ENCODE measurements around the gene PYGO2.

PYGO2 gene

DNA sequence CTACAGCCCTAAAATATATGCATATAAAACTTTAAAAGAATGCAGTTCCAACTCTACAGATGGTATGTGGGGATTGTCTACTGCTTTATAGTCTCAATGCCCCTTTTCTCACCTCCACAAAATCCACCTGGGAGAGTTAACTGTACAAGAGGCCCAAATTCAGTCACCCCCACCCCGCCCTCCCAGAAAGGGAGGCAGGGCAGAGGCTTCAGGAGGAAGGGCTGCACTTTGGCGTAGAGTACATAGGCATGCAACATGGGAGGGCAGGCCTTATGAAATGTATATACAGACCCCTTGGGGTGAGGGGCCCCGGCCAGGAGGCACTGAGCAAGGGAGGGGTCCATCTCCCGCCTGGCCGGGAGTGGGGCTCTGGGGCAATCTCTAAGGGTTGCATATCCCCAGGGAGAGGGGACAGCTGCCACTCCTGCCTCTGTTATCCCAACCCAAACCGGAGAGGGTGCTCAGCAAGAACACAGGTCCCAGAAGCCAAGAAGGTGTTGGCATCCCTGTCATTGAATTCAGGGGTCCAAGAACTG, 1.3 kb upstream of the PYGO2 start:
- no peak for DNase-seq (ENCODE audit: low read depth in 2 of 2)

DNA sequence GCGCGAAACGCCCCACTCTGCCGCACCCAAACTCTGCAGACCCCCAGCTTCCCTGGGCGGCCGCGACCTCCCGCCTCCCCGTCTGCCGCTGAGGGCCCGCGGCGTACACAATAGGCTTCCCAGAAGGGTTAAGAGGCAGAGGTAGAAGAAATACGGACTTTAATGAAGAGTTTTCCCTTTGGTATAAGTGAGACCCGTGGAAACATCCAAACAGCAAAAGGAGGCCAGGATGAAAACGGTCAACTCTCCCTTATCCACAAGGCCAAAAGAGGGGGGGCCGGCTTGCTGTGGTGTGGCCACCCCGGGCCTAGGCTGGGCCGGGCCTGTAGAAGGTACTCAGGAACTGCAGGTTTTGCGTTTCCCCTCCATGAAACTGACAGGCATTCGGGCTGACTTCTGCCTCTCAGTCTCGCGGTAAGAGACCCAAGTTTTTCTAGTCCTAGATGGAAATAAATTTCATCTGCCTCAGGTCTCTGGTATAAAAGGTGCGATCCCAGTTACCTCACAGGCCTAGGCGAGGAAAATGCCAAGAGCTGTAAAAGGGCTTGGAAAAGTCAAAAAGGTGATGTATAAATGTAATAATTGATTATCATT, 671 bp upstream of the PYGO2 start:
- no peak for DNase-seq (ENCODE audit: low read depth in 2 of 2)

DNA sequence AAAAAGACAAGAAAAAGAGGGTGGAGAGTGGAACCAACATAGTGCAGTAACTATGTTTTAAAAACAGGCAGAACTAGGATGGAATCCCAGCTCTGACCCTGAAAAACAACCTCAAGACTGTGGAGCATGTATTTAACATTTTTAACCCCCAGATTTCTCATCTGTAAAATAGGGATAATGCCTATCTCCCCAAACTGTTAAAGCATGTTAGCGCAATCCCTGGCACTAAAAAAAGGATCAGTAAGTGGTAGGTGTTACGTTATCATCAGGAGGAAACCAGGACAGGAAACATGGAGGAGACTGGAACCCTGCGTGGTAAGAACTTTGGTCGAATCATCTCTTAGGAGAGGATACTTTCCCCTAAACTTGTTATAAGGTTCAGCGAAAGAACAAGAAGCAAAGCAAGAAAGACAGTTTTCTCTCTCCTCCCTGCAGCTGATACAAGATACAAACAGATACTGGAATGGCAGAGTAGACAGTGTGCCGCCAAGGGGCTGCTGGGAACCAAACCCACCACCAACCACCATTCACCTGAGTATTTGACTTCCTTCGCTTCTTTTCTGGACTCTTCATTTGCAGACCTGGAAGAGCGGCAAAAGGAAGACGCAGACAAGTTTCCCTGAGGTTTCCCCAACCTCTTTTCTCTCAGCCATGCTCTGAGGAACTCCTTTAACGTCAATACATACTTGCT, 991 bp downstream of the PYGO2 start:
- DNase-seq (ENCODE audit: low read depth in 2 of 2): no peak

DNA sequence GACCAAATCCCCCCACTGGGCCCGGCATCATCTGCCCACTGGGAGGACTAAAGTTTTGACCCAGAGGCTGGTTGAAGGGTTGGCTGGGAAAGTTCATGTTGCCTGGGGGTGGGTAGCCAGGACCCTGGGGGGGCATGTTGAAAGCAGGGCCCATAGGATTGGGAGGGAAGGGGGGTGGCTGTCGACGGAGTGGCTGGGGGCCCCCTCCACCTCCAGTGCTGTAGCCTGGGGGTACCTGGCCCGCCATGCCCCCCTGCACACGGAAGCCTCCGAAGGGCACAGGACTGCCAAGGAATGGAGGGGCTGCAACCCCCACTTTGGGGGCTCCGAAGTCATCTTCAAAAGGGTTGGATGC, 2.2 kb downstream of the PYGO2 start:
- no peak for DNase-seq (ENCODE audit: low read depth in 2 of 2)

DNA sequence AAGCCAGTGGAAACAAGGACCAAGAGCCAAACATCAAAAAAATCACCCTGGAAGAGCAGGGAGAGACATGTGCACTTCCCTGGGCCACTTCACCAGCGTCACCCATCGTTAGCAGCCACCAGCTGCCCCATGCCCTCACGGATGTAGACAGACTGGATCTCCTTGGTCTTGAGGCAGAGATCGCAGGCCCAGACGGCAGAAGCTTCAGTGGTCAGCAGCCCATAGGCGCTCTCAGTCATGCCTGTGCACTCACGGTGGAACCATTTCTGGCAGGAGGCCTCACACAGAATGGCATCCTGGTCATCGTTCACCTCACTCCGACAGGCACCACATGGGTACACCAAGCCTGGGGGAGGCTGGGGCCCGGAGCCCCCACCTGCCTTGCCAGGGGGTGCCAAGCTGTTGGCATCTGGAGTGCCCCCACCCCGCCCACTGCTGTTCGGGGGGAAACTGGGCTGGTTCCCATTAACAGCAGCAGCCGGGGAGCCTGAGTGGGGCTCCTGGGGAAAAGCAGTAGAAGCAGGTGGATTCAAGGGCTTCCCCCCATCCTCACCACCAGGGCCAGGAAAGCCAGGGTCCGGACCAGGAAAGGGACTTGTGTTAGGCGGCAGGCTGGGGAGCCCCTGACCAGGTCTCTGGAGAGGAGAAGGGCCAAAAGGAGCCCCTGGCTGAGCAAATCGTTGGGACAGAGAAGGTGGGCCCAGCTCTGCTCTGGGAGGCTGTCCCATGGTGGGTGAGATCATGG, 2.7 kb downstream of the PYGO2 start:
- no peak for DNase-seq (ENCODE audit: low read depth in 2 of 2)

DNA sequence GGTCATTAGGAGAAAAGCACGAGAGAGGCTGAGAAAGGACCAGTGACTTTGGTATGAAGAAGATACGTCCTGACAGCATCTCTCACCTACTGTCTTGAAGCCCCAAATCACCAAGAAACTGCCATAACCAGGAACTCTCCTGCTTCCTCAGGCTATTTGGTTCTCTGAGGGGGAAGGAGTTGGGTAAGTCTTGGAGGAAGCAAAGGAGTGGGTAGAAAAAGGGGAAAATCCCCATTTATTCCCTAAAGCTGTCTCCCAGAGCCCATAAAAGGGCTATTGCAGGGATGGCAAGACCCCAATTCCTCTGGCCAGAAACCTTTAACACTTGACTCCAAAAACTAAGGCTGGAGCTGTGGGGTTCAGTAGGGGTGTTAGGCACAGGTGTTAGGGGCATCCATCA, 3.5 kb downstream of the PYGO2 start:
- DNase-seq (ENCODE audit: low read depth in 2 of 2): no peak

DNA sequence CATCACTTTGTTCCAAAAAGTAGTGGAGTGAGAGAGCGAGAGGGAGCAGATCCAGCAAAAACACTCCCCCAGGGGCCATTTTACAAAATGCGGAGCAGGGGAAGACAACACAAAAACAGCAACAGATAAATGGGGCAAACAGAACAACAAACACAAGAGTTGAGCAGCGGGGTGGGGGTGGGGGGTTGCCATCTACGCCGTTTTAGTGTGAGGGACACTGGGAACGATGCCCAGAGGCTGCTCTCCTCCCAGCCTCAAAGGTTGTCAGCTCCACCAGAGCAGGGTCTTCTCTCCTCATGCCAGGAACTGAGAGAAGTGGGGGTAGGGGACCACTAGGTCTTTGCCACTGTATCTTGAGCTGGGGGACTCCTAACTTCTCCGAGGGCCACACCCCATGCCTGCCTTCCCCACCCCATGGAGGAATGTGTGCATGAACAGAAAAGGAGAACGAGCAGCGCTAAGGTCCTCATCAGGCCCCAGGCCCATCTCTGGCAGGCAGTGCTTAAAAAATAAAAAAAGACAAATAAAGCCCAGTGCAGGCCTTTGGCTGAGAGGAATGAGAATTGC, 4.4 kb downstream of the PYGO2 start:
- DNase-seq (ENCODE audit: low read depth in 2 of 2): no peak

DNA sequence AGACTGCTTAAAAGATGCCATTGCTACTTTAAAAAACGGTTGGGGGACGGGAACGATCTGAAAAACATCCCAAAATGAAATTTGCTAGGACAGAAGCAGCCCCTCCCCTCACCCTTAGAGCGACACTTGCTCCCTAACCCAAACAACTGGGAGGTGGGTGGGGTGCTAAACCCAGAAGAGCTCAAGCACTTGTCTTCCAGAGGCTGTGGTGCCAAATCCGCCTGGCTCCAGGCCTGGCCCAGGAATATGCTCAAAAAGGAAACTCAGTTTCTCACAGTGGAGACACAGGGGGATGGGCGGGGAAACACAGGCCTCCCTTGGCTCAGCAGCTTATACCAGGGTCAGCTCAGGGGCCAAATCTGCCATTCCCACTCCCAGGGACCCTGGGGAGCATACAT, 5.0 kb downstream of the PYGO2 start:
- DNase-seq (ENCODE audit: low read depth in 2 of 2): no peak

DNA sequence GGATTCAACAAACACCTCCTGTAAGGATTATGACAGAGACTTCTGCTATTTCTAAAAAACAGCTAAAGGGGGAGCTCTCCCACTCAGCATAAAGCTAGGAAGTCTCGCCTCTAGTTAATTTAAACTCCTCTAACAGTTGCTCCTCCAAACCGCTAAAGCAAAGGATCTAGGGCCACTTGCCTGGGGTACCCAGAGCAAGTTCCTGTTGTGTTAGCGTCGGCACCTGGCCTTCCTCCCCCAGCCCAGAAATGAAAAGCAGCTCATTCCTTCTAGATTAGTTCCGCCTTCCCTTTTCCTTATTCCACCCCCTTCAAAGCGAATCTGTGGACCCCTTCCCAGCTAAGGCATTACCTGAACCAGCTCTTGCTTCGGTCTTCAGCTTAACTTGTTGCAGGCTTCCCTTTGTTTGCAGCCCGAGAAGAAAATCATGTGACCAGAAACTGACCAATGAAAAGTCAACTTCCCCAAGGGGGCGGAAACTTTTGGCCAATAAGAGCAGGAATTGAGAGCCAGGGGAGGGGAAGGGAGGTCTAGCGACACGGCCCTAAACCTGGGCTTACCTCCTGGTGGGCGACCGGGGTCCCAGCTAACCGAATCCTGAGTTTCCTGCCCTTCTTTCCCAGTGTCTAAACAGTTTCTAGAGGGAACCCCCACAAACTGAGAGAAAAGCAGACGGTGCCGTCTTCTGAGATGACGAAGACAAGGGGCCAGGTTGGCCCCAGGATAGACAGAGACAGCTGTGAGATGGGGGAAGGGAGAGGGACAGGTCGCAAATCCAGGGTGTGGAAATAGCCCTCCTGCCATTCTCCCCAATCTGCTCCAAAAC, 5.7 kb downstream of the PYGO2 start, which contains the start of gene PBXIP1:
Gene PBXIP1 (minus strand): TSS at position 382 of the 826 bp plus-strand sequence. CDS start 2,378 bp downstream, outside the sequence.
- peak; percentile 57 to 70 for DNase-seq (ENCODE audit: low read depth in 2 of 2)

DNA sequence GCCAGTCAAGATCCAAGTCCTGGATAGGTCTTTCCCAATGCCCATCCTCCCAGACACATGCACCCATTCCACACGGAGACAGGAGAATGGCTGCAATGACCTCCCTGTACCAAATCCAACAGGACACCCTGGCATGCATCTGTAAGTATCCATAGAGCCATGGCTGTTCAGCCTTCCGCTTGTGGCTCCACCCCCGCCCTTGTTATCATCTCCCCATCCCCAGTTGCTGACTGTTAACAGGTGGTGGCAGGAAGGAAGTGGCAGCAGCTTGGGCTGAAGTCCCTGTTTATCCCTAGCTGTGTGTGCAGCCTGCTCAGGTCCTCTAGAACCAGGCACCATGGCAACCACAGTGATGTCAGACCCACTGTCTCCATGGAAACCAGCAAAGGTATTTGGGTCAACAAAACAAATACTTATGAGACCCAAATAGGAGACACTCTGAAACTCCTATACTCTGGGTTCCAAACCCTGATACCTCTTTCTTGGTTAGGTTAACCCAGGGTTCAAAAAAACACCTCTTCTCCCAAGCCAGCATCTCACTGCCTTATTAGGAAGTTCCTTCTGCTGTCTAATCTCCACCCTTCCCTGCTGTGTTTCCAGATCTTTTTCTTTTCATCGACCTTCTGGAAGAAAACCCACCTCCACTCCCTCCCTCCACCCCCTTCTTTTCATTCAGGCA, 6.4 kb downstream of the PYGO2 start:
- DNase-seq (ENCODE audit: low read depth in 2 of 2): peak; percentile 63 to 73

DNA sequence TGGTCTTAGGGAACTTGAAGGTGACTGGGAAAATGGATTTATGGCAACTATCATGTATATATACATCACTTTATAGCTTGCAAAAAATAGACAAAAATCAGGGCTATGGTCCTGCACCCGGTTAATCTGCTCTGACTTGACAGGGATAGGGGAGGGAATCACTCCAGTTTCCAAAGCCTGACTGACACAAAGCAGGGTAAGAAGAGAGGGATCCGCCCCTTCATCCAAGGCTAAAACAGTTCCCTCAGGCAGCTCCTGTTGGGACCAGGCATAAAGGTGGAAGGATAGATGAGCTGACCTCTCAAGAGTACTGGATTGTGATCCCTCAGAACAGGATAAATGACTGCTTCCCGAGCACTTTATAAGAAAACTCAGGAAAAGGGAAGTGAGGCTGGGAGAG, 7.0 kb downstream of the PYGO2 start:
- DNase-seq (ENCODE audit: low read depth in 2 of 2): no peak

DNA sequence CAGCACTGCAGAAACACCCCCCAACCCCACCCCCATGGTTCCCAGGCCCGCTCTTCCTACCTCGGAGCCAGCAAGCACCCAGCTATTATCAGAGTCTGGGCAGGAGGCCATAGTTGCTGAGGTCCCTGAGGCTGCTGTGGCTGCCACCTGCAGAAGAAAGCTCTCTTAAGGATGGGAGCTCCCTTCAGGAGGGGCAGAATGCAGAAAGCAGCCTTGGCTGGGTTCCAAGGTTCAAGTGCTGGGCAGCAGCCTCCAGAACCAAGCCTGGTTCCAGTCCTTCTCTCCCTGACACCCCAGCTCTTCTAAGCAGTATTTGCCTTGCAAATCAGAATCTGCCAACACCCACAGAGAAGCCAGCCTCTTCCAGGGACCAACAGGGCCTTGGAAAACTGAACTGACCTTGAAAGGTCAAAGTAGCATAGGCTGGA, 8.0 kb downstream of the PYGO2 start:
- DNase-seq (ENCODE audit: low read depth in 2 of 2): no peak

DNA sequence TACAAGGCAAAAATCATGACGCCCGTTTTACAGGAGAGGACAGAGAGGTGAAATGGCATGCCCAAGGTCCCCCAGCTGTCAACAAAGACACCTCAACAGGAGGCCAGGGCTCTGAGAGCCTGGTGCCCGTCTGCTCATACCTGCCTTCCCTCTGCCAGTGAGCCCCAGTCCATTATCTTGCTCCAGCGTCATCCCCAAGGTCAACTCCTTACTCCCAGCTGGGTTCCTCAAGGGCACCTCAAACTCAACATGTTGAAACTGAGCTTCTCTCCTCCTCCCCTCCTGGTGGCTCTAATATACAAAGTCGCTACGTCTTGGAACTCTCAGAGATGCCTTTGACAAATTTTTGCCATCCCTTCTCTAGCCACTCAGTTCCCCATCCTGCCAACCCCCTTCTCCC, 8.9 kb downstream of the PYGO2 start:
- DNase-seq (ENCODE audit: low read depth in 2 of 2): no peak

DNA sequence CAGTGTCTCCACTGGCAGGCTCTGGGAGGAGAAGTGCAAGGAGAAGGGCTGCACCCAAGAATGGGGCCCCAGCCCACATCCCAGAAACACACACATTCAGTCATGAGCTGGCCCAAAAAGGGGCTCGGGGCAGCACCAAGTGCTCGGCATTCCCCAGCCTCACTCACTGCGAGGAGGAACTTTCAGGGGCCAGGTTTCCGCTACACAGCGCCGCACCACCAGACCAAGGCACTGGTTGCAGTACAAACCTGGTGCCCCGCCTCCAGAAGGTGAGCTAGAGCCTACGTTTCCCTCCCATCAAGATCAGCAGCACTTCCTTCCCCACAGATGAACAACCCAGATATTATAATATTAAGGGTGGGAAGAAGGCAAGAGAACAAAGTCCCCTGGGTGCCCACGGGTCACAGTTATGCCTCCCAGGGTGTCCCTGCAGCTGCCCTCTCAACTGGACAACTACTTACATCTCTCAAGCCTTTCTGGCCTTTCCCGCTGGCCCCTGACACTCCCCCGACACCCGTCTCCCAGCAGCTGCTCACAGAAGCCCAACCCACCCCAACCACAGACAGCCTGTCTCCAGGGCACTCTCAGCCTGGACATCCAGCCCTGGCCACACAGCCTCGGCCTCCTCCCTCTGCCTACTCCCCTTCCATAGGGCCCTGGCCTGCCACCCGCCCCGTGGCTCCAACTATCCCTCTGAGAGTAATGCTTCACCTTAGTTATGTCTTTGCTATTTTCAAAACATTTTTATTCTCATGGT, 9.5 kb downstream of the PYGO2 start:
- peak in 1 of 2 donors; percentile 50 for DNase-seq (ENCODE audit: low read depth in 2 of 2)

DNA sequence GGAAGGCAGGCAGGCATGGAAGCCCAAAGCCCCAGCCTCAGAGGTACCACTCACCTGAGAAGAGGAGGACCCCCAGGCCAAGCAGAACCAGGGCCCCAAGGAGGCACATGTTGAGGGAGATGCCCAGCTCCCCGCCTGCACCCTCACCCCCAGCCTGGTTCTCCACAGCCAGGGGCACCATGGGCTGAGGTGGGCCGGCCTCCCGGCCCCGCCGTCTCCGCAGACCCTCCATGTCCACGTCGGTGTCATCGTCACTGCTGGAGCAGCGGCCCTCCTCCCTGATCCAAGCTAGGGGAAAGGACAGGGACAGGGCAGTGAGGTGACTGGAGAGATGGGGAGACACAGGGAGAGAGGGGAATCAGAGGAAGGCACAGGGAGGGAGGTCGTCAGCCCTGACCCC, 13.5 kb downstream of the PYGO2 start:
- DNase-seq (ENCODE audit: low read depth in 2 of 2): no peak

DNA sequence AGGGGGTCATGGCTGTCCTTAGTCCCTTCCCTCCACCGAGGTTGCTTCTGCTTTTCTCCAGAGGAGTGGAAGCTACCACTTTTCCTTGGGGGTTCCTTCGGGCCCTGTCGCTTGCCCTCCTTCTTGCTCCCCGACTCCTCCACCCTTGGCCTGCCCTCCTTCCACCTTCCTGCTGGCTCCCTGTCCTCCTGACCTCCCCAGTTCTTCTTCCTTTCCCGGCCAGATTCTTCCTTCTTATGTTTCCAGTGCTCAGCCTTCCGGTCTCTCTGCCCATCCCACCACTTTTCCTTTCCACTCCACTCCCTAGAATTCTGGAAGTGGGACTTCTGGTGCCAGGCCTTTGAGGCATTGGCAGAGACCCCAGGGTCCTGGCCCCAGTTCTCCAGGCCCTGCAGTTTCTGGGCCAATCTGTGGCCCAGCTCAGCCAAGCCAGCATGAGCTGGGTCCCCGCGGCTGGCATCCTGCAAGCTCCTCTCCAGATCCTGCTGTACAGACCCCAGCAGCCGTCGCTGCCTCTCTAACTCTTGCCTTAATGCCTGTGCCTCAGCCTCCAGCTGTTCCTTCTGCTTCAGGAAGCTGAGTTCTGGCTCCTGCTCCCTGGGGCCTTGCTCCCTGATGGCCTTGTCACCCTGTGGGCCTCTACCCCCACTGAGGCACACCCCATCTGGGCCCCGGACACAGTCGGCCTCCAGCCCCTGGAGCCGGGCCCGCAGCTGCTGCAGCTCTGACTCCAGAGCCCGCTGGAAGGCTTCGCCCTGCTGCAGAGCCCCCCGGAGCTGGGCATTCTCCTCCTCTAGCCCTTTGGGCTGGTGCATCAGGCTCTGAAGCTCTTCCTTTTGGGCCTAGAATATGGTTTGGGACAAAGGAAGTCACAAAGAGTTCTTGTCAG, 15.4 kb downstream of the PYGO2 start:
- no peak for DNase-seq (ENCODE audit: low read depth in 2 of 2)

DNA sequence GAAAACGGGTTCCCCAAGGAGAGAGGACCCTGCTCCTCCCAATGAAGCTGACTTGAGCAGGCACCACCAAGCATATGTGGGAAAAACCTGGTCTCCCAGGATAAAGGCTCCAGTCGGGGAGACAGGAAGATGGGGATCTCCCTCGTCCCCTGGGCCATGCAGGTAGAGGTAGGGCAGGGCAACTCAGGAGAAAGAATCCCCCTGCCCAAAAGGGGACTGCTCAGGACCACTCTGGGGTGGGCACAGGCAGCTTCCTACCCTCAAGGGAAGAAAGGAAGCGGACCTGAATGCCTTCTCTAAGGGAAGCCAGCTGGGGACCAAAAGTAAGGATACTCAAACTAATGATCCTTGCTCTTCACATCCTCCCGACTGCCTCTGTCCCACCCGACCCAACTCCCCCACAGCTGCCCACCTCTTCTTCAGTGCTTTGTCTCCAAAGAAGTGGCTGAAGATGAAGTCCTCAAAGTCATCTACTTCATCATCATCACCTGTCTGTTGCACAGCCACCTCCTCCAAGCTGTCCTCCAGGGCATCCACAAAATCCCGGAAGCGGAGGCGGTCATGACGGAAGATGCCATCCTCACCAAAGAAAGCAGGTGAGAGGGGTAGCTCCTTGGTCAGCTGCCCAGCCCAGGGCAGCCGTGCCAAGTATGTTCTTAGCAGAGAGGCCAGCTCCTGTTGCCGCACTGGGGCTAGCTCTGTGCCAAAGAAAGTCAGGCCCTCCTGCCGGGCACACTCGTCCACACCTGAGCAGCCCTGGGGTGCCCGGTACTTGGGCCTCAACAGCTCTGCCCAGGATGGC, 16.2 kb downstream of the PYGO2 start:
- DNase-seq (ENCODE audit: low read depth in 2 of 2): no peak

DNA sequence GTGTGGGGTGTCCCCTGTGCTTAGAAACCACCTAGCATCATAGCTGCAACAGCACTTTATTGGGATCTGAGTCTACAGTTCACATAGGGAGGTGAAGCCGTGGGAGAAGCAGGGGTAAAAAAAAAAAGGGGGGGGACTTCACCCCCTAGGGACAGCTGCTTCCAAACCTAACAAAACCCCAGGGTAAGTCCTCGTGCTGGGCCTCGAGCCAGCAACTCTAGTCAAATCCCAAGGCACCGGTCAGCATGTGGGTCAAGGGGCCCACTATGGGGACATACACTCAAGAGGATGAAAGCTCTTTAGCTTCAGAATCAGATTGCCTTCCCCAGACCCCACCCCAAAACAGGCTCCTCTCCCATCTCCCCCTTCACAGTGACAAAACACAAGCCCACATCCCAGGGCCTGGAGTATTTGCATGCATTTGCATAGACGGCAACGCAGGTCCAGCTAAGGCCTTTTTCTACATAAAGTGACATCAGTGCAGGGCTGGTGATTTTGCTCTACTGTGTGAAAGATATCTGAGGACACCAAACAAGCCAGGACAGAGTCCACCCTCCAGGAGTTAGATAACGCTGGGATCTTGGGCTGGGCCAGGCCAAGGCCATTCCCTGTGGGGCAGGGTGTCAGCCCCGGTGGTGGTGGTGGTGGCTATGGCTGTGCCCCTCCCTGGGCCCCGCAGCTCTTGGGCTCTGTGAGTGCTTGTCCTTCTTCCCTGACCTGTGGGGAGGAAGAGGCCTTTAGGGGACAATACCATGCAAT, 17.0 kb downstream of the PYGO2 start:
- no peak for DNase-seq (ENCODE audit: low read depth in 2 of 2)
